Measurements from ENCODE around the gene TMIE.

TMIE gene, protein sequence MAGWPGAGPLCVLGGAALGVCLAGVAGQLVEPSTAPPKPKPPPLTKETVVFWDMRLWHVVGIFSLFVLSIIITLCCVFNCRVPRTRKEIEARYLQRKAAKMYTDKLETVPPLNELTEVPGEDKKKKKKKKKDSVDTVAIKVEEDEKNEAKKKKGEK

DNA sequence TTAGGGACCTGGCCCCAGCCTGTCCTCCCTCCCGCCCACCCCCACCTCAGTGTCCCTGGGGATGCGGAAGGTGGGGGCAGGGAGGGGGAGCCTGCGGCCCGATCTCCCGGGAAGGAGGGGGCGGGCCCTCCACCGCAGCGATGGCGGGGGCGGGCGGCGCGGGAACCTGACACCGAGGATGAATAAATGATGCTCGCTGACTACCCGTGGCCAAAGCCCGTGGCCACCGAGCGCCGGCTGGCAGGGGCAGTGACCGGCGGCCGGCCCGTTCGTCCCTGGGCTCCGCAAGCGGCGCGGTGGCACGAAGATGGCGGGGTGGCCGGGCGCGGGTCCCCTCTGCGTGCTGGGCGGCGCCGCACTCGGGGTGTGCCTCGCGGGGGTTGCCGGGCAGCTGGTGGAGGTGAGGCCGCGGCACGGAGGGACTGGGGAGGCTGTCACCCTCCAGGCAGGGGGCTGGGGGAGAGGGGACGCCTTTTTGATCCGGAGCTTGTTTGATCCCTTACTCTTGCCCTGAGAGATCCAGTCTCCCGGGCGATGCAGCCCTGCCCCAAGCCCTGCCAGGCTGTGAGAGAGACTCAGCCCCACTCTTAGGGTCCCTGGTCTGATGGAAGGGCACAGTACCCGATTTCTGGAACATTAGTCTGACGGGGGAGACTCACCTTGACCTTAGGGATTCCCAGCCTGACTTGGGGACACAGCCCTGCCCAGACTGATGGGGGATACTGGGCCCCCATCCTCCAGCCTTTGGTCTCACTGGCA lies at the start of gene TMIE:
Gene TMIE, plus strand, starts transcription at position 212 of the 759 bp plus-strand sequence. Its CDS starts 96 bp downstream, at position 308.
- Mint-ChIP-seq H3K27ac (peak within 1 kb of the TSS; percentile 20), H3K4me3 (no peak within 1 kb of the TSS), H3K4me1 (ENCODE audit: low read depth) (peaks cover 38% of the 10 kb centered on the region), H3K36me3 (ENCODE audit: low read depth) (no peaks in the 10 kb centered on the region), H3K27me3 (peaks cover 78% of the 10 kb centered on the region), H3K9me3 (no peaks in the 10 kb centered on the region)
- intact Hi-C loops (cut with micrococcal nuclease) = loop anchor here (10.0 kb wide), 1 partner anchor 293 kb away; no protein-coding TSS in a partner anchor

DNA sequence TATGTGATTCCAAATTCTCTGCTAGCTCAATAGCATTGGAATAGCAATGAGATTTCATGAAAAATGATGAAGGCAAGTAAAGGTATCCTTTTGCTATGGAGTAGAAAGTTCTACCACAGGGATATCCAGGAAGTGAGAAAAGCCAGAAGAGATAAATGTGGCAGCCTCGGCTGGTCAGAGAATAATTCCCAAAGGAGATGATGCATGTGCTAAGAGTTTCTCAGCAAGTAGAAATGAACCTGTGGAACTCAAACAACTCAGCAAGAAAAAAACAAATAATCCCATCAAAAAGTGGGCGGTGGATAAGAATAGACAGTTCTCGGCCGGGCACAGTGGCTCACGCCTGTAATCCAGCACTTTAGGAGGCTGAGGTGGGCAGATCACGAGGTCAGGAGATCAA lies 45.9 kb upstream of the TMIE start:
- Mint-ChIP-seq H3K9me3 (peaks cover 12% of the 10 kb centered on the region), H3K4me1 (ENCODE audit: low read depth) (no peaks in the 10 kb centered on the region), H3K27me3 (peaks cover 19% of the 10 kb centered on the region), H3K27ac (no peak overlapping the region), H3K36me3 (ENCODE audit: low read depth) (no peaks in the 10 kb centered on the region), H3K4me3 (no peak overlapping the region)
- intact Hi-C loops (cut with micrococcal nuclease) = no loop called here

DNA sequence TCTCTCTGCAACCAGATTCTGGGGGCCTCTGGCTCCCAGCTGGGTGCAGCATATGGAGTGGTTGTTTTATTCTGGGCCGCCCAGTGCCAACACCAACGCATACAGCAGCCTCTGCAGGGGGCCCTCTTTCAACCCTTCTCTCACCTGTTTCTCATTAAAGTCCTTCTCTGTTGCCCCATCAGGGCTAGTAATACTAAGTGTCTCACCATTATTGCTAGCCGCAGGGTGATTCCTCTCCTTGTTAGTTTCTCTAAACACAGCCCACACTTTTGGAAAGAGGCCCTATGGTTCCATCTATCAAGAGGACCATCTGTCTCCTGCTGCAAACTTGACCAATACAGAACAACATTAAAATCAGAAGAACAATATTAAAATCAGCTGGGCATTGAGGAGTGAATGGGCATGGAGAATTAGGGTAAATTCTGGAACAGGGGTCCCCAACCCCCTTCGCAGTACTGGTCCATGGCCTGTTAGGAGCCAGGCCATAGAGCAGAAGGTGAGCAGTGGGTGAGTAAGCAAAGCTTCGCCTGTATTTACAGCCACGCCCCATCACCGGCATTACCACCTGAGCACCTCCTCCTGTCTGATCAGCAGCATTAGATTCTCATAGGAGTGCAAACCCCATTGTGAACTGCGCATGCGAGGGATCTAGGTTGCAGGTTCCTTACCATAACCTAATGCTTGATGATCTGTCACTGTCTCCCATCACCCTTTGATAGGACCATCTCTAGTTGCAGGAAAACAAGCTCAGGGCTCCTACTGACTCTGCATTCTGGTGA lies 44.2 kb upstream of the TMIE start:
- Mint-ChIP-seq H3K4me1 (ENCODE audit: low read depth) (no peaks in the 10 kb centered on the region), H3K27ac (no peak overlapping the region), H3K9me3 (peaks cover 9% of the 10 kb centered on the region), H3K4me3 (no peak overlapping the region), H3K27me3 (peaks cover 26% of the 10 kb centered on the region), H3K36me3 (ENCODE audit: low read depth) (no peaks in the 10 kb centered on the region)
- intact Hi-C loops (cut with micrococcal nuclease) = no loop called here

DNA sequence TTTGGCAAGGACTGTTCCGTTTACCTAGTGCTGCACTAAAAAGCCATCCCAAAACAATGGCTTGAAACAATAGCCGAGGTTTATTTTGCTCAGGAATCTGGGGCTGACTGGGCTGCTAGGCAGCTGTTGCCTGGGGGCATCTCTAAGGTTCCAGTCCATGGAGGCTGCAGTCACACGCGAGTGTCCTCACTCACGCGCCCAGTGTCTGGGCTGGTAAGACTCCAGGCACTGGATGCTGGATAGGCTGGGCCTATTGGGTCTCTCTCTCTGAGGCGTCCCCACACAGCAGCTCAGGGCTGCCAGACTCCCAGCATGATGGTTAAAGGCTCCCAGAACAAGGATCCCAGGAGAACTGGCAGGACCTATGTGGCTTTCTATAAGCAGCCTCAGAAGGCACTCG lies 41.9 kb upstream of the TMIE start:
- no peak overlapping the region for H3K27ac Mint-ChIP-seq
- no peaks in the 10 kb centered on the region for H3K9me3 Mint-ChIP-seq
- no peaks in the 10 kb centered on the region for H3K4me1 Mint-ChIP-seq (ENCODE audit: low read depth)
- H3K27me3 Mint-ChIP-seq = peaks cover 37% of the 10 kb centered on the region
- no peak overlapping the region for H3K4me3 Mint-ChIP-seq
- no peaks in the 10 kb centered on the region for H3K36me3 Mint-ChIP-seq (ENCODE audit: low read depth)
- intact Hi-C loops (cut with micrococcal nuclease) = no loop called here

DNA sequence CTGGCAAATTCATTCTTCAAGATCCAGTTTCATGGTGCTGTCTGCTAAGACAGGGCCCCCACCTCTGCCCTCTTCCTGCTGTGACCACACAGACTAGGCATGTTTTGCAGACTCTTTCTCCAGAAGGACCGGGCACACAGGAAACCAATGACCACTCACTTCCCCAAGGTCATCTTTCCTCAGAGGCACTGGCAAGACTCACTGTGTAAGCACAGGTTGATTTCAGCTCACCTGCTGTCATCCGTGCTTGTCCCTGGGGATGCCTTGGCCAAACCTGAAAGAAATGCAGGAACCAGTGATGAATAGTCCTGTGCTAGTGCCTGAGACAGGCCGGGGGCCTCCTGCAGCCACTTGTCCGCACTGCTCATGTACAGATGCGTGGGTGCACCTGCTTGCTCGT lies 41.2 kb upstream of the TMIE start:
- peaks cover 33% of the 10 kb centered on the region for H3K27me3 Mint-ChIP-seq
- no peaks in the 10 kb centered on the region for H3K36me3 Mint-ChIP-seq (ENCODE audit: low read depth)
- H3K9me3 Mint-ChIP-seq = no peaks in the 10 kb centered on the region
- H3K4me3 Mint-ChIP-seq = no peak overlapping the region
- no peak overlapping the region for H3K27ac Mint-ChIP-seq
- intact Hi-C loops (cut with micrococcal nuclease) = no loop called here
- H3K4me1 Mint-ChIP-seq (ENCODE audit: low read depth) = no peaks in the 10 kb centered on the region

DNA sequence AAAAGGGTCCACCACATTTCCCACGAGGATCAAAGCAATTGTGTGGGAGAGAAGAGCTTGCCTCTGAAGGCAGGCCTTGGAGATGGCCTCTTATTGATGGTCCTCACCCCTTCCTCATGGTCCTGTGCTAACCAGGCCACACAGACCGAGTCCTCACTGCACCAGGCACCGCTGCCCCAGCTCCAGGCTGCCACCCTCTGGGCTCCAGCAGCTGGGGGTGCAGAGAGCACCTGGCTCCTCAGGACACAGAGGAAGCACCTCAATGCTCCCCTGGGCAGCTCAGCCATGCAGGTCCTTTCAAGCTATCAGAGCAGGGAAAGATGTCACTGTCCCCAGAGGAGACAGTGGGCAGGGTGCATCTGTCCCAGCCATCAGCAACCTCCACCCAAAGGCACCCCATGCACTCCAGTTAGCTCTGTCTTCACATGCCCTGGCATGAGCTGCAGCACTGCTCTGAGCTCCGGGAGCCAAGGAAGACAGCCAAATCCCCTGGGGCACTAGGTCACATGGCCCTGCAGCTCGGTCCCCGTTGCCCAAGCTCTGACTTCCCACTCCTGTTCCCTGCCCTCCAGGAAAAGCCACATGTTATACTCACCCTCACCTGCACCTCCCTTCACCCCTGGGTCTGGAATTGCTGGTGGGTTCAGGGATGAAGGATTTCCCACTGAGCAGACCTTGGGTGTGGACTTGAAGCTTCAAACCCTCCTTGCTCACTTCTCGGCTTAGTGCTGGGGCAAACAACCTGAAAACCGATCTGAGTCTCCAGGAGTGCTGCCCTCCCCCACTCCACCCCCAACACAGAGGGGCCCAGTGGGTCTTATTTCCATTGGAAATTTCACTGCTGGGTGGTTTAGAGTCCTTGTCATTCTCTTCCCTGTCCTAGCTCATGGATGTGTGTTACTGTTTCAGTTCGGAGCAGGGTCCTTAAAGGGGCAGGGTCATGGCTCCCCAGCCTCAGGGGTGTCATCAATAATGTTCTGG lies 40.4 kb upstream of the TMIE start:
- Mint-ChIP-seq H3K27me3 (peaks cover 25% of the 10 kb centered on the region), H3K4me1 (ENCODE audit: low read depth) (no peaks in the 10 kb centered on the region)

DNA sequence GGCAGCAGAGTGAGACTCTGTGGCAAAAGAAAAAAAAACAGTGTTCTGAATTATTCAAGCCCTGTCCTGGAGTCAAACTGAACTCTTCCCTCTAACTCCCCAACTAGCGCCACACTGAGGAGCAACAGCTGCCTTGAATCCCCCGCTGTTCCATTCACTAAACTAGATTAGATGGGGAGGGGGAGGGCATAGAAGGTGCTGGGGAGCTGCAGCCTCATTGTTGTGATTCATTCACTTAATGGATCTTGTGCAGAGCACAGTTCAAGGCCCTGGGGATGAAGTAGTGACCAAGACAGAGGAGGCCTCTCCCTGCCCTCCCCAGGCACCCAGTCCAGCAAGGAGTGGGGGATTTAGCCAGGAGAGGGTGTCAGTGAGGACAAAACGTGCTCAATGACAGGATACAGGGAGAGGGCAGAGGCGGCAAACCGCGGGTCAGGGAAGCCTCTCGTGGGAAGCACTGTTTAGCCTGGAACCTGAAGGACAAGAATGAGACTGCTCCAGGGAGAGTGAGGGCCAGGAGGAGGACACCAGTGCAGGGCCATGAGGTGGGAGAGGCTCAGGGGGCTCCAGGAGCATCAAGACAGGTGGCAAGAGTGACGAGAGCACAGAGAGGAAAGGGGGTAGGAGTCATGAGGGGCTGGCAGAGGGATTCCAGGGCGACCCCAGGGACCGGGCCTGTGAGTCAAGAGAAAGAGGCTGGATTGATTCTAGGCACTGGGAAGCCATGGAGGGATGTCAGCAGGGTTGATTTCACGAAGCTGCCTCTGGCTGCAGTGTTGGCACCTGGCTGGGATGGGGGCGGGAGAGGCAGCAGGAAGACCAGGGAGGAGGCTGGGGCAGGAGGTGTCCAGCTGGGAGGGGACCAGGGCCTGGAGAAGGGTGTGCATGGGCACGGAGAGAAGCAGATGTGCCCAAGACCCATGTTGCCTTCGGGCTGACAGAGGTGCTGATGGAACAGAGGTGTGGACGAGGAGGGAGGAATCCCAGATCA lies 39.1 kb upstream of the TMIE start:
- Mint-ChIP-seq H3K36me3 (ENCODE audit: low read depth) (no peaks in the 10 kb centered on the region), H3K27ac (no peak overlapping the region), H3K4me3 (no peak overlapping the region), H3K27me3 (peaks cover 25% of the 10 kb centered on the region), H3K9me3 (no peaks in the 10 kb centered on the region), H3K4me1 (ENCODE audit: low read depth) (no peaks in the 10 kb centered on the region)
- intact Hi-C loops (cut with micrococcal nuclease) = no loop called here

More for the DNA sequence above, 40.4 kb upstream of the TMIE start:
- no peaks in the 10 kb centered on the region for H3K9me3 Mint-ChIP-seq
- intact Hi-C loops (cut with micrococcal nuclease) = no loop called here
- H3K36me3 Mint-ChIP-seq (ENCODE audit: low read depth) = no peaks in the 10 kb centered on the region
- H3K27ac Mint-ChIP-seq = no peak overlapping the region
- no peak overlapping the region for H3K4me3 Mint-ChIP-seq

DNA sequence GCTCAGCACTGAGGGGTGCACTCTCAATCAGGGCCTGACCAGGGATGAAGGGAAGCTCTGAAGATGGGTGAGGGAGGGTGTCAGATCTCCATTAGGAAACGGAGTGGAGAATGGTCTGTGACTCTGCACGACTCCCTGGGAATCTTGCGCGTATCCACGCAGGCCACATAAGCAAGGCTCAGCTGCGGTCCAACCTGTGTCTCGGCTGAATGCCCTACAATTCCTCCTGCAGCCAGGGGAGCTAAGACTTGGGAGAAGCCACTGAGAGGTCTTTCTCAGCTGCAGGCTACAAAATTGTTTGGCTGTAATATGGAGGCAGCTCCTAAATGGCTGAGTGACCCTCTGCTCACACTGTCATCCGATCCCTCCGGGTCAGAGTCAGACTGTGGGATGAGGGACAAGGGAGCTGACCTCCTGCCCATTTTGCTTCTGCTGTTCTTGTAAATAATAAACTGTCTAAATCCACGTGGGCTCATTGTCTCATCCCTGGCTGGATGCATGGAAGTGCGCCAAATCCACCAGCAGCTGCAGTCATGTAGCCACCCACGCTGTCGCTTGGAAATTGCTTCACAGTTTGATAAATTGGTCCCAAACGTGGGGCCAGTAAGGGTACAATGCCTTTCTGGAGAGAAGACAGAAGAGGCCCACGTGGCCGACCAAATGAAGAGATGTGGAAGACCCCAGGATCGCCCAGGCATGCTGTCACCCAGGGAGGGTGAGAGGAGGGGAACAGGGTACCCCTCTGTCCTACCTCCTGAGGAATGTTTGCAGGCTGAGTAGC lies 38.2 kb upstream of the TMIE start:
- Mint-ChIP-seq H3K9me3 (no peaks in the 10 kb centered on the region), H3K27me3 (peaks cover 25% of the 10 kb centered on the region), H3K4me1 (ENCODE audit: low read depth) (no peaks in the 10 kb centered on the region), H3K36me3 (ENCODE audit: low read depth) (no peaks in the 10 kb centered on the region), H3K27ac (no peak overlapping the region), H3K4me3 (no peak overlapping the region)
- intact Hi-C loops (cut with micrococcal nuclease) = no loop called here

DNA sequence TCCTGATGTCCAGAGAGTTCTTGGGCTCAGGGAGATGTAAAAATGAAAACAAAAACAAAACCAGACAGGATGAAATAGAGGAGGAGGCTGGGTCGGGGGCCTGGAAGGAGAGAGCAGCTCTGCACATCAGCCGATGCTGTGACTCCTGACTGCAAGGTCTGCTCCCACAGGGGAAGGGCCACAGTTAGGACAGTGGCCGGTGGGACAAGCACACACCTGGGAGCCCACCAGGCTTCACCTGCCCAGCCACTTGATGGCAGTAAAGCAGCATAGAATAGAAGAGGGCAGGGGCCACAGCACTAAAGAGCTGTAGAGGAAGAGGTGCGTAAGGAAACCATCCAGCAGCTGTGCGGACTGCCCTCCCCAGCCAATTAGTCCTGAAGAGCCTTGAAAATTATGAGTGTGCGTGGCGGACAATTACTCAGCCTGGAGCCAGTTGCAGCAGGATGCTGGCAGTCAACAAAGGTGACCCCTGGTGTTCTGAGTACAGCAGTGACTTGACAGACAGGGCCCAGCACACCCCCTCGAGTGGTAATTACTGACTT lies 37.5 kb upstream of the TMIE start:
- intact Hi-C loops (cut with micrococcal nuclease) = no loop called here

DNA sequence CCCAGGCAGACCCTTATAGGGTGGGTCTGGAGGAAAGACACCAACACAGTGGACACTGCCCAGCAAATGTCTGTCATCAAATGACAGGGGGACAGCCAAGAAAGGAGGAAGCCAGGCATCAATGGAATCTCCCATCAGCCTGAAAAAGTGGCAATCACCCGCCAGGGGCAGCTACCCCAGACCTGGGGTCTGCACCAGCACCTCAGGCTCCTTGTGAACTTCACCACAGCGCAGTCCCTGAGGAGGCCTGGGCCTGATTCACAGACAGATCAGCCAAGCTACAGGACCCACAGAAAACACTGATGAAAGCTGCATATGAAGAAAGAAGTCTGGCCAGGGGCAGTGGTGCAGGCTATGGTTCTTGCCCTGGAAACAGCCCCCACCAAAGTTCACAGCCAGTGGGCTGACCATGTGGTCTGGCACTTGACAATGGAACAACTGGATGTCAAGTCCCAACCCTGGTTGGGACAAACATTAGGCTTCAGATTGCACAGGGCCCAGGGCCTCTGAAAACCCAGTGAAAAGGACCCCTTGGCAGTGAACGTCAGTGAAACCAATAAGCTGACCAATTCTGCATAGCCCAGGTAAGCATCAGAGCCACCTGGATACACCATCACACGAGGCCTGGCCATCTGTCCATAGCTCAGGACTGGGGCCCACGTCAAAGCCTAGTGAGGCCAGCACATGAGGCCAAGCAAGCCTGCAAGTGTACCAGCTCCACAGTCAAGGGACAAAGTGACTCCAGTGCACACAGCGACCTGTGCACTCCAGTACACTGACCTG lies 36.8 kb upstream of the TMIE start:
- H3K9me3 Mint-ChIP-seq = no peaks in the 10 kb centered on the region
- no peaks in the 10 kb centered on the region for H3K36me3 Mint-ChIP-seq (ENCODE audit: low read depth)
- intact Hi-C loops (cut with micrococcal nuclease) = no loop called here
- H3K27me3 Mint-ChIP-seq = peaks cover 25% of the 10 kb centered on the region
- no peak overlapping the region for H3K27ac Mint-ChIP-seq
- H3K4me1 Mint-ChIP-seq (ENCODE audit: low read depth) = no peaks in the 10 kb centered on the region
- no peak overlapping the region for H3K4me3 Mint-ChIP-seq

More for the DNA sequence above, 37.5 kb upstream of the TMIE start:
- peaks cover 25% of the 10 kb centered on the region for H3K27me3 Mint-ChIP-seq
- H3K4me1 Mint-ChIP-seq (ENCODE audit: low read depth) = no peaks in the 10 kb centered on the region
- H3K4me3 Mint-ChIP-seq = no peak overlapping the region
- no peaks in the 10 kb centered on the region for H3K36me3 Mint-ChIP-seq (ENCODE audit: low read depth)
- no peak overlapping the region for H3K27ac Mint-ChIP-seq
- no peaks in the 10 kb centered on the region for H3K9me3 Mint-ChIP-seq

DNA sequence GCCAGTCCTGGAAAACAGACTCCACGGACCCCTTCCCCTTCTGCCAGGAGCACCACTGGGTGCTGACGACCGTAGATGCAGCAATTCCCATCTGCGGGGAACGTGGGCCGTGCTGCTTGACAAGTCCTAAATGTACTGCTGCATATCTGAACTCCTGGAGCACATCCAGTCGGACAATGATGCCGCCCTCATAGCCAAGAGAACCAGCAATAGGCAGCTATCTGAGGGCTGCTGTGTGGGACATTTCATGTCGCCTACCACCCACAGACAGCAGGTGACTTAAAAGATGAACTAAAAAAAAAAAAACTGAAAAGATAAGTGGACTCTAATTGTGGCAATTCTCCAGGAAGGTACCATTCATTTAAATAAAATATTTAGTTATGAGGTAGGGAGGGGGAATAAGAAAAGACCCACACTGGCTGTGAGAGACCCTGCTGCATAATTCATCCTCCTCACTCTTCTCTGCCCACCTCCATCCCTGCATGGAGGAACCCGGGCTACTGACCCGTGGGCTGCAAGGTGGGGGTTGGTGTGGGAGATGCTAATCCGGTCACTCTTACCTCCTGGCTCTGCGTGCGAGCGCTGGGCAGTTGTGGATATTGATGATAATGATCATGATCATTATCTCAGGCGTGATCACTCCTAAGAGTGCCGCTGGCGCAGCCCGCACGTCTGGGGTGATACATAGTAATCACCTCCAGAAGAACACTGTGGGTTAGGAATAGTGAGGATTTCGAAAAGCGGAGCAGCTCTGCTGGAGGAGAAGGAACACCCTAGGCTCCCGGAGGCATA lies 36.0 kb upstream of the TMIE start:
- peaks cover 22% of the 10 kb centered on the region for H3K27me3 Mint-ChIP-seq
- H3K27ac Mint-ChIP-seq = no peak overlapping the region
- H3K9me3 Mint-ChIP-seq = no peaks in the 10 kb centered on the region
- no peak overlapping the region for H3K4me3 Mint-ChIP-seq
- no peaks in the 10 kb centered on the region for H3K36me3 Mint-ChIP-seq (ENCODE audit: low read depth)
- no peaks in the 10 kb centered on the region for H3K4me1 Mint-ChIP-seq (ENCODE audit: low read depth)
- intact Hi-C loops (cut with micrococcal nuclease) = no loop called here
